SU-DHL-6 (cell line): Measurements from ENCODE around the gene RNF8.

Experiments used
- H2AFZ ChIP-seq: fragments of 200-600 bp; sonication (generic); 2 replicates; pipeline ENCODE4 v1.6.1; 2014; ENCODE audit warnings: low read depth, mild to moderate bottlenecking, moderate library complexity, mixed read lengths, antibody characterized with exemption, low read length; ENCODE audit not compliant: severe bottlenecking
- H3F3A ChIP-seq: fragments of 200-600 bp; shearing (Covaris generic); 2 replicates; pipeline ENCODE4 v1.6.0; 2016; ENCODE audit warnings: antibody characterized with exemption, mild to moderate bottlenecking; ENCODE audit not compliant: insufficient read depth
- H3K27ac ChIP-seq: fragments of 200-600 bp; sonication (generic); 2 replicates; pipeline ENCODE4 v1.5.1; 2016; ENCODE audit warnings: low read depth, mild to moderate bottlenecking, low read length, moderate library complexity, mixed read lengths
- H3K27me3 ChIP-seq: fragments of 200-600 bp; sonication (generic), shearing (Covaris generic); 2 replicates; pipeline ENCODE4 v1.6.0; 2014; ENCODE audit warnings: mild to moderate bottlenecking, low read length
- H3K36me3 ChIP-seq: fragments of 200-600 bp; sonication (generic); 2 replicates; pipeline ENCODE4 v1.6.1; 2014; ENCODE audit warnings: mild to moderate bottlenecking, low read length, mixed read lengths
- H3K4me2 ChIP-seq: fragments of 300-600, 200-600 bp; shearing (Covaris generic), sonication (generic); 2 replicates; pipeline ENCODE4 v1.6.0; 2014; ENCODE audit warnings: low read length, low read depth, mild to moderate bottlenecking; ENCODE audit not compliant: poor library complexity, severe bottlenecking
- H3K4me3 ChIP-seq: fragments of 200-600 bp; sonication (generic); 2 replicates; pipeline ENCODE4 v1.5.1; 2014; ENCODE audit warnings: antibody characterized with exemption, low read length, mild to moderate bottlenecking, mixed read lengths; ENCODE audit not compliant: insufficient read depth, poor library complexity, severe bottlenecking
- H3K79me2 ChIP-seq: fragments of 200-600 bp; sonication (generic); 2 replicates; pipeline ENCODE4 v1.6.1; 2014; ENCODE audit warnings: mild to moderate bottlenecking, low read length, moderate library complexity; ENCODE audit not compliant: insufficient read depth
- H3K9ac ChIP-seq: fragments of 200-600 bp; sonication (generic); 2 replicates; pipeline ENCODE4 v1.7.0; 2014; ENCODE audit warnings: mild to moderate bottlenecking, low read length
- H3K9me2 ChIP-seq: fragments of 200-600 bp; sonication (generic); replicated peaks from 2 replicates; pipeline ENCODE4 v1.6.1; 2014; ENCODE audit warnings: low read length; ENCODE audit not compliant: insufficient read depth
- H3K9me3 ChIP-seq: fragments of 200-600 bp; sonication (generic); 2 replicates; pipeline ENCODE4 v1.6.1; 2014; ENCODE audit warnings: low read length, mixed read lengths; ENCODE audit not compliant: insufficient read depth
- H4K20me1 ChIP-seq: fragments of 200-600 bp; sonication (generic); 2 replicates; pipeline ENCODE4 v1.6.1; 2014; ENCODE audit warnings: low read depth, mild to moderate bottlenecking, antibody characterized with exemption, low read length, moderate library complexity, mixed read lengths
- CTCF ChIP-seq: fragments of 200-600 bp; sonication (generic); IDR thresholded peaks from one replicate; pipeline ENCODE4 v1.5.1; 2017; ENCODE audit warnings: antibody characterized with exemption, mild to moderate bottlenecking, low read length, moderate library complexity; ENCODE audit not compliant: insufficient read depth, poor library complexity, severe bottlenecking
- EZH2phosphoT487 ChIP-seq: fragments of 200-600 bp; sonication (generic), shearing (Covaris generic); conservative IDR thresholded peaks from 2 replicates; pipeline ENCODE4 v1.6.1; 2018; ENCODE audit warnings: mild to moderate bottlenecking, antibody characterized with exemption, low read length, moderate library complexity, mixed read lengths

The RNF8 gene

GRCh38 chr6:37391120-37391519, 37.3 kb downstream of the RNF8 start:
- H2AFZ ChIP-seq: no peak overlapping the region
- no peak overlapping the region for H3K27ac ChIP-seq
- H3K9me3 ChIP-seq: no peaks in the 10 kb centered on the region
- no peaks in the 10 kb centered on the region for H4K20me1 ChIP-seq
- no peaks in the 10 kb centered on the region for H3F3A ChIP-seq
- no peaks in the 10 kb centered on the region for H3K9me2 ChIP-seq
- peaks cover 4% of the 10 kb centered on the region; the same call in 1 of the 2 replicates for H3K36me3 ChIP-seq
- no peak for TF ChIP-seq CTCF
- no peak overlapping the region for H3K4me2 ChIP-seq
- H3K79me2 ChIP-seq: no peaks in the 10 kb centered on the region
- no peaks in the 10 kb centered on the region for H3K27me3 ChIP-seq
- H3K9ac ChIP-seq: no peak overlapping the region
- no peak overlapping the region for H3K4me3 ChIP-seq

- TF ChIP-seq CTCF: no peak
- no peak for TF ChIP-seq EZH2phosphoT487
- no peaks in the 10 kb centered on the region for H3K9me3 ChIP-seq
- no peaks in the 10 kb centered on the region for H3K27me3 ChIP-seq
- H3K9me2 ChIP-seq: no peaks in the 10 kb centered on the region
- no peaks in the 10 kb centered on the region for H3K79me2 ChIP-seq
- no peak overlapping the region for H3K4me3 ChIP-seq
- no peaks in the 10 kb centered on the region for H4K20me1 ChIP-seq
- H3K4me2 ChIP-seq: no peak overlapping the region
- no peaks in the 10 kb centered on the region for H3F3A ChIP-seq
- no peak overlapping the region for H3K27ac ChIP-seq
- no peak overlapping the region for H2AFZ ChIP-seq
- peaks cover 4% of the 10 kb centered on the region; the same call in 1 of the 2 replicates for H3K36me3 ChIP-seq
- no peak overlapping the region for H3K9ac ChIP-seq
These were observed 39.0 kb downstream of the RNF8 start for GRCh38 chr6:37392821-37393220.

DNA sequence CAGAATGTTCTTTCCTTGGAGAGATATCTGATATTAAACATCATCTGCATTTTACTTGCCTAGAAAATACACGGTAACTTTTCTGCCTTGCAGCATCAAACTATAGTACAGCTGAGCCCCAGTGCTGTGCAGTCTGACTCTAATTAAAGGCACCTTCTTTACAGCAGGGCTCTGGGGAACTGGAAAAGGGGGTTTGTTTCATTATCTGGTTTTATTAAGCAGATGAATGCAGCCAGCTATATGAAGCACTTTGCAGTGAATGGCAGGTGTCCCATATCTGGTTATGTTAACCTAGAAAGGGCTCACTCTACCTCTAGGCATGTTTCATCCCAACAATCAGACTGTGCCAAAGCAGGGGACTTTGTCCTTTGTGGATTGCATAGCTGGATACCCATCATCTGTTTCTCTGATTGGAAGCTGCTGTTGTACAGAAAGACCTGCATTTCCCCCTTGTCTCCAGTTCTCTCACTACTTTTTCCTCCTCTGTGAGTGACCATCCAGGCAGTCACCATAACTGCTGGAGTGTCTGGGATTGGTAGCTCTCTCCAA, 39.7 kb downstream of the RNF8 start:
- H3K9me2 ChIP-seq: no peaks in the 10 kb centered on the region
- no peak overlapping the region for H3K4me3 ChIP-seq
- H3K4me2 ChIP-seq: no peak overlapping the region
- H3K9ac ChIP-seq: no peak overlapping the region
- H3K27ac ChIP-seq: no peak overlapping the region
- no peaks in the 10 kb centered on the region for H3K9me3 ChIP-seq
- H3K36me3 ChIP-seq: peaks cover 4% of the 10 kb centered on the region; the same call in 1 of the 2 replicates
- no peaks in the 10 kb centered on the region for H4K20me1 ChIP-seq
- no peak for TF ChIP-seq CTCF
- no peak for TF ChIP-seq EZH2phosphoT487
- no peaks in the 10 kb centered on the region for H3F3A ChIP-seq
- no peaks in the 10 kb centered on the region for H3K79me2 ChIP-seq
- no peak overlapping the region for H2AFZ ChIP-seq
- no peaks in the 10 kb centered on the region for H3K27me3 ChIP-seq
